Activated CD4-positive, alpha-beta T cell treated with anti-CD3 and anti-CD28 coated beads, Interleukin-2, amount 10 ng/mL, durations not matched to agents 24 days and 14 days (primary cell): ENCODE results near the gene ADGRL3. TPM values are rescaled to one million over a fixed set of nuclear protein-coding genes. Genes with fewer than 3 reads are reported as not detected.
"Not testable (repeated sequence)": the region's sequence is repeated elsewhere in the genome, so short reads cannot be mapped to it uniquely, and the experiment has no call there.

Source experiments
- DNase-seq: peaks from one replicate; pipeline ENCODE4 v3.0.0; 2022
- H3K27ac Mint-ChIP-seq: one replicate; pipeline ENCODE4 v1.8.0; 2022; ENCODE audit warnings: mild to moderate bottlenecking, mixed read lengths
- H3K27me3 Mint-ChIP-seq: one replicate; pipeline ENCODE4 v1.8.0; 2022; ENCODE audit warnings: mixed read lengths
- H3K36me3 Mint-ChIP-seq: one replicate; pipeline ENCODE4 v1.8.0; 2022; ENCODE audit warnings: low read depth, mild to moderate bottlenecking, mixed read lengths
- H3K4me1 Mint-ChIP-seq: one replicate; pipeline ENCODE4 v1.8.0; 2021; ENCODE audit warnings: mixed read lengths
- H3K4me3 Mint-ChIP-seq: one replicate; pipeline ENCODE4 v1.8.0; 2022; ENCODE audit warnings: mild to moderate bottlenecking, moderate library complexity, mixed read lengths
- H3K9me3 Mint-ChIP-seq: one replicate; pipeline ENCODE4 v1.8.0; 2021; ENCODE audit warnings: mixed read lengths
- intact Hi-C: fragments of 100-400 bp; cut with micrococcal nuclease; formaldehyde crosslinking; loops from one replicate; pipeline ENCODE4 v1.15.1; 2023
- total RNA-seq: library from RNA; stranded (reverse); gene quantifications from 2 replicates; pipeline ENCODE4 v1.2.3, GENCODE V29; 2022

Gene ADGRL3
- total RNA-seq, 1 donor from 2014 or later = not detected

GRCh38 chr4:61805227-61805626, 605.1 kb downstream of the ADGRL3 start:
- no peak overlapping the region for H3K4me3 Mint-ChIP-seq
- no peak for DNase-seq
- no peaks in the 10 kb centered on the region for H3K36me3 Mint-ChIP-seq
- no peak overlapping the region for H3K27ac Mint-ChIP-seq
- no peaks in the 10 kb centered on the region for H3K4me1 Mint-ChIP-seq
- H3K9me3 Mint-ChIP-seq = peaks cover 3% of the 10 kb centered on the region
- no peaks in the 10 kb centered on the region for H3K27me3 Mint-ChIP-seq
- intact Hi-C loops = no loop called here

DNA sequence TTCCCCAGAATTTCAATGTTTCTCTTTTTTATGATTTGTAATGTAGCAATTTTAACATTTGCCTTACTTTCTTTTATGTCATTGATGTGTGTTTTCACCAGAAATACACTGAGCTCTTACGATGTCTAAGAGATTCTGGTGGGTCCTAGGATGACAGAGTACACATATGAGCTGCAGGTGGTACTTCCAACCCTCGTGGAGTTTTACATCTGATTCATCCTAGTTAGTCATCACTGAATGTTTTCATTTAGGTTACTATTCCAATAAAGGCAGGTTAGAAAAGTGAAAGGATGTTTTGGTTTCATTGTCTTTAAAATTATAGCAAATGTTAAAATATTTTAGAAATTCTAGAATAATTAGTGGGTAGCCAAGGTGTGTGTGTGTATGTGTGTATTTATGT, 605.9 kb downstream of the ADGRL3 start:
- intact Hi-C loops = no loop called here
- no peaks in the 10 kb centered on the region for H3K4me1 Mint-ChIP-seq
- H3K4me3 Mint-ChIP-seq = no peak overlapping the region
- DNase-seq = no peak
- H3K27ac Mint-ChIP-seq = no peak overlapping the region
- peaks cover 3% of the 10 kb centered on the region for H3K9me3 Mint-ChIP-seq
- no peaks in the 10 kb centered on the region for H3K27me3 Mint-ChIP-seq
- no peaks in the 10 kb centered on the region for H3K36me3 Mint-ChIP-seq

DNA sequence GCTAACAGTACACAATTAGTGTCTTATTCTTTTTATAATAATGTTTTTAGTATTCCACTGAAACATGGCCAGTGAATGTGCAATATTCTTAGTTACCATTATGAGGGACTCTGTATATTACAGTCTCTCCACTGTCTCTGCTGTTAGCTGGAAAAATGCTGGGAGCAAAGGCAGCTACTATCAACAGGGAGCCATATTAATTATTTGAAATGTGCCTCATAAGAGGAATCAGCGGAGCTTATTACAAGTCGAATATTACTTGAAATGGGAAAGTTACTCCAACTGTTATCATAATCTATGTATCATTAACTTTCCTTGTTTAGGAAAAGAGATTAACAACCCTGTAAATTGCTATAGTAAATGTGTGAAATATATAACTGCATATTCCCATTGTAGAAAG, 612.0 kb downstream of the ADGRL3 start:
- Mint-ChIP-seq H3K4me1 (no peaks in the 10 kb centered on the region), H3K9me3 (no peaks in the 10 kb centered on the region), H3K36me3 (no peaks in the 10 kb centered on the region), H3K27ac (no peak overlapping the region), H3K4me3 (no peak overlapping the region), H3K27me3 (no peaks in the 10 kb centered on the region)
- no peak for DNase-seq
- intact Hi-C loops = no loop called here

DNA sequence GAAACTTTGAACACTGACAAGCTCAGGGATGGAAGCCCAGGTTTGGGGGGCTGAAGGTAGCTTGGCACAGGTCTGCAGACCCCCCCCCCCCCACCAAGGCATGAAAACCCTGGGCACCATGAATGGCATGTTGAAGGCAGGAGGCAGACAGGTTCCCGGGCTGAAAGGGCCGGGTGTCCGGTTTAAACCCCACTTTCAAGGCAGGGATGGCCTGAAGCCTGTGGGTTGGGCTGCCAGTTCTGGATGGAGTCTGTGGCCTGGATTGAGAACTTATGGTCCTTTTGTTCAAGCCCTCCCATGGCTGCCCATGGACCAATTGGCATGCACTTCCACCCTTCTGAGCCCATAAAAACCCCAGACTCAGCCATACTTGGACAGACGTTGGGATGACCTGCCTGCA, 616.9 kb downstream of the ADGRL3 start:
- no peak overlapping the region for H3K27ac Mint-ChIP-seq
- no peak for DNase-seq
- intact Hi-C loops = no loop called here
- no peaks in the 10 kb centered on the region for H3K27me3 Mint-ChIP-seq
- no peaks in the 10 kb centered on the region for H3K4me1 Mint-ChIP-seq
- H3K9me3 Mint-ChIP-seq = peaks cover 10% of the 10 kb centered on the region
- H3K36me3 Mint-ChIP-seq = no peaks in the 10 kb centered on the region
- no peak overlapping the region for H3K4me3 Mint-ChIP-seq

DNA sequence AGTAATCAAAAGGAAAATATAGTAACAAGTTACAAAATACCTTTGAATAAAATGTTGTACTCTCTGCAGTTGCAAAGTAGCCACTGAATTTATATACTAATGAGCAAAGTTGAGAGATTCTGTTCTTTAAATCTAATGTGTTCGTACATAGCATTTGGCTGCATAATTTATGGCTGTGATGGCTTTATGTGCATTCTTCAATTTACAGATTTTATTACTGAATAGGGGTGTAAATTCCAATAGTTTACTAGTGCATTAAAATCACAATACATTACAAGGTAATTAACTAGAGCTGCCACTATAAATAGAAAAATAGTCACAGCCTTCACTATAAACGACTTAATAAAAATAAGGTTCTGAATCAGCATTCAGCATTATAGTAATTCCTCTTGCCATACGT, 620.0 kb downstream of the ADGRL3 start:
- no peaks in the 10 kb centered on the region for H3K36me3 Mint-ChIP-seq
- no peak overlapping the region for H3K27ac Mint-ChIP-seq
- H3K9me3 Mint-ChIP-seq = peaks cover 10% of the 10 kb centered on the region
- H3K4me3 Mint-ChIP-seq = no peak overlapping the region
- intact Hi-C loops = no loop called here
- no peaks in the 10 kb centered on the region for H3K4me1 Mint-ChIP-seq
- no peaks in the 10 kb centered on the region for H3K27me3 Mint-ChIP-seq
- no peak for DNase-seq

DNA sequence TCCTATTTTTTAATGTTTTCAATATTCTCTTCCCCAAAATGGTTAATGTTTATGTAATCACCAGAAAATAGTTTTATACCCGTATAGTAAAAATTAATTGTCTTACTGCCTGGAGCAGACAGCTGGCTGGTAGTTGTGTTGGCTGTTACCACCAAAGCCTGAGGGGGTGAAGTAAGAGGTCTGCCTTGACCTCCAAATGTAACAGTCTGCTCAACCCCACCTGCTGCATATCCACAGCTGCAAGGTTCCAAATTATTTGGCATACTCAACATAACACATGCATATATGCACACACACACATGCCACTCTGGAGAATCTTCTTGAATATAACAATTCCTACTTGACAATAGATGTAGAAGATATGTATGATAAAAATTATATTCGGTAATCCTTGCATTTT, 624.3 kb downstream of the ADGRL3 start:
- Mint-ChIP-seq H3K4me3 (no peak overlapping the region), H3K27ac (no peak overlapping the region), H3K9me3 (no peaks in the 10 kb centered on the region), H3K36me3 (no peaks in the 10 kb centered on the region), H3K4me1 (no peaks in the 10 kb centered on the region), H3K27me3 (no peaks in the 10 kb centered on the region)
- DNase-seq = no peak
- intact Hi-C loops = no loop called here

DNA sequence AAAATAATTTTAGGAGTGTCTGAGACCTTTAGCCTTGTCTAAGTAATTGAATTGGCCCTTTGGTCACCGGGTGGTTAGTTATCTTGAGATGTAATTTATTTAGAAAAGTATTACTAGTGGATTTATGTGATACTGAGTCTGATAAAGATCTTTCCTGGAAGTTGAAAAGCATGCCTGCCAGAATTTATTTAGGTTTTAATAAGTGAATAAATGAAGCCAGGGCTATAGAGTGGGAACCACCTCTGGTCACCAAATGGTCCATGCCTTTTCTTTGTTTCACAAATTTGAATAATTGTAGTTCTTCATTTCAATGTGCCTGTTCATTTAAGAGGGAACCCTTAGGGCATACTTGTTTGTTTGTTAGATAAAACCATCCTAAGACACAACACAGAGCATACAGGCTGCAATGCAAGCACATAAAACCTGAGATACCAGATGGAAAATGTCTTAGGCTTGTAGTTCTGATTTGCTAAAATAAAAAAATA, 627.8 kb downstream of the ADGRL3 start:
- Mint-ChIP-seq H3K36me3 (no peaks in the 10 kb centered on the region), H3K27me3 (no peaks in the 10 kb centered on the region), H3K9me3 (no peaks in the 10 kb centered on the region), H3K4me3 (no peak overlapping the region), H3K27ac (no peak overlapping the region), H3K4me1 (no peaks in the 10 kb centered on the region)
- no peak for DNase-seq
- intact Hi-C loops = no loop called here

GRCh38 chr4:61828960-61829359, 628.8 kb downstream of the ADGRL3 start:
- intact Hi-C loops = no loop called here
- Mint-ChIP-seq H3K36me3 (no peaks in the 10 kb centered on the region), H3K27me3 (no peaks in the 10 kb centered on the region), H3K27ac (no peak overlapping the region), H3K9me3 (no peaks in the 10 kb centered on the region), H3K4me1 (no peaks in the 10 kb centered on the region), H3K4me3 (no peak overlapping the region)
- no peak for DNase-seq

- Mint-ChIP-seq H3K9me3 (no peaks in the 10 kb centered on the region), H3K36me3 (no peaks in the 10 kb centered on the region), H3K4me3 (no peak overlapping the region), H3K27me3 (no peaks in the 10 kb centered on the region), H3K4me1 (no peaks in the 10 kb centered on the region), H3K27ac (no peak overlapping the region)
- DNase-seq = no peak
- intact Hi-C loops = no loop called here
Observed at GRCh38 chr4:61831987-61832386, 631.9 kb downstream of the ADGRL3 start.

GRCh38 chr4:61837395-61837794, 637.3 kb downstream of the ADGRL3 start:
- intact Hi-C loops = no loop called here
- DNase-seq = no peak
- H3K9me3 Mint-ChIP-seq = no peaks in the 10 kb centered on the region
- no peaks in the 10 kb centered on the region for H3K4me1 Mint-ChIP-seq
- no peaks in the 10 kb centered on the region for H3K36me3 Mint-ChIP-seq
- no peak overlapping the region for H3K4me3 Mint-ChIP-seq
- no peaks in the 10 kb centered on the region for H3K27me3 Mint-ChIP-seq
- no peak overlapping the region for H3K27ac Mint-ChIP-seq

DNA sequence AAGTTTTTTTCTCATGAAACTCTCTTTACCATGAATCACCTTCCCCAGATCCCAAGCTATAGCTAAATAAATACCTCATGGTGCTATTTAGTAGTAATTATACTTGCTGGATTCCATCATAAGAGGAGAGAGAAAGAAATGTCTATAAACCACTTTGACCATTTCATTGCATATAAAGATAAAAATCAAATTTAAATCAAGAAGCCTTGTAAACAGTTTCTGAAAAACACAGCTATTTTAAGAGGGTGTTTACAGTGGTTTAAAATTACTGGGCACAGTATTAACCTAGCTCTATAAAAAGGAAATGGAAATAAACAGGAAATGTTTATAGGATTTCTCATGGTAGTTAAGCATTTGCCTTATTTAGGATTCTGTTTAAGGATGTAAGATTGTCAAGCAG, 637.9 kb downstream of the ADGRL3 start:
- DNase-seq = no peak
- Mint-ChIP-seq H3K27me3 (no peaks in the 10 kb centered on the region), H3K4me3 (no peak overlapping the region), H3K4me1 (no peaks in the 10 kb centered on the region), H3K9me3 (no peaks in the 10 kb centered on the region), H3K36me3 (no peaks in the 10 kb centered on the region), H3K27ac (no peak overlapping the region)
- intact Hi-C loops = no loop called here

DNA sequence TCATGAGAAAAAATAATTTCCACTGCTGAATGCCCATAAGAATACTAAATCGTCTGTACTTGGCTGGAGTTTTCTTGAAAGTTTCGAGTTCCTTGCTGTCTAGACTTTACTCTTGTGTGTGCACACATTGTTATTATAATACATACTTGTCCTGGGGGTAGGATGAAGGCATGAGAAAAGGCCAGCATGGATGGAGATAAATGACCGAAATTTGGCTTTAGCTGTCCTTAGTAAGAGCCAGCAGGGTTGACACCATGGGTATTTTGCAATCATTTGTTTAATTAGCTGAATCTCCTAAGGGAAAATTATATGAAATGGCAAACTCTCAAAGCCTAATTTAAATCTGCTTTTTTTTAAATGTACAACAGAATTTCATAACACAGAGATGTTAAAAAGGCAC, 641.6 kb downstream of the ADGRL3 start:
- Mint-ChIP-seq H3K27ac (no peak overlapping the region), H3K27me3 (no peaks in the 10 kb centered on the region), H3K9me3 (no peaks in the 10 kb centered on the region), H3K4me3 (no peak overlapping the region), H3K4me1 (no peaks in the 10 kb centered on the region), H3K36me3 (no peaks in the 10 kb centered on the region)
- intact Hi-C loops = no loop called here
- no peak for DNase-seq

DNA sequence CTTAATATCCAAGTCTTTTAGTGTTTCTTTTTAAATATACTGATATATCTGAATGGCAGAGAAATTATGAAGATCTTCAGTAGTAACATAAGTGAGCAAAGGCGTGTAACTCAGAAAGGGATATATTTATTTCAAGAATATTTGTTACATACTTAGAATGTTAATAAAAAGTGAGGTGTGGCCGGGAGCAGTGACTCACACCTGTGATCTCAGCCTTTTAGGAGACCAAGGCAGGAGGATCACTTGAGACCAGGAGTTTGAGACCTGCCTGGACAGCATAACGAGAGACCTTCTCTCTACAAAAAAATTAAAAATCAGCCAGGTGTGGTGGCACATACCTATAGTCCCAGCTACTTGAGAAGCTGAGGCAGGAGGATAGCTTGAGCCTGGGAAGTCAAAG, 651.0 kb downstream of the ADGRL3 start:
- H3K9me3 Mint-ChIP-seq = no peaks in the 10 kb centered on the region
- no peak overlapping the region for H3K27ac Mint-ChIP-seq
- H3K27me3 Mint-ChIP-seq = no peaks in the 10 kb centered on the region
- H3K36me3 Mint-ChIP-seq = no peaks in the 10 kb centered on the region
- H3K4me3 Mint-ChIP-seq = no peak overlapping the region
- no peaks in the 10 kb centered on the region for H3K4me1 Mint-ChIP-seq
- DNase-seq = no peak
- intact Hi-C loops = no loop called here

- H3K4me3 Mint-ChIP-seq, H3K27me3 Mint-ChIP-seq, H3K9me3 Mint-ChIP-seq, H3K4me1 Mint-ChIP-seq, intact Hi-C loops, H3K36me3 Mint-ChIP-seq, H3K27ac Mint-ChIP-seq, DNase-seq: not testable (repeated sequence)
Observed at GRCh38 chr4:61852105-61852504, 652.0 kb downstream of the ADGRL3 start.

DNA sequence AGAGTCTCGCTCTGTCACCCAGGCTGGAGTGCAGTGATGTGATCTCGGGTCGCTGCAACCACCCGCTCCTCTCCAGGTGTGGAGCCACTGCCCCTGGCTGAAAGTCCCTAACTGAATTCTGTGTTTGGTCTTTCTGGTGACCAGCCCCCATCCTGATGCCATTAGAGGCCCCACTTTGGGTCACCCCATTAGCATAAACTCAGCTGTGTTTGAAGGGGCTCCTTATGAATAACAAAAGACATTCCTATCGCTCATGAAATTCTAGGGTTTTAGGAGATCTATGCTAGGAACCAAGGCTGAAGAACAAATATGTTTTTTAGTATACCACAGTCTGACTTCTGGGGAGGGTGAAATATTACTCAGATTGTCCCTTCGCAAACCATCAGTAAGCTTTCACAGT, 652.9 kb downstream of the ADGRL3 start:
- DNase-seq = no peak
- intact Hi-C loops = no loop called here
- Mint-ChIP-seq H3K36me3 (no peaks in the 10 kb centered on the region), H3K27me3 (no peaks in the 10 kb centered on the region), H3K9me3 (peaks cover 5% of the 10 kb centered on the region), H3K27ac (no peak overlapping the region), H3K4me1 (no peaks in the 10 kb centered on the region), H3K4me3 (no peak overlapping the region)
